SHP77 treated with DMSO at 0.1 percent for 48 hours (cell line): ENCODE data around the gene GOLIM4.

Experiments
- DNase-seq: peaks from one replicate; lab custom pipeline; 2025; lab: John Stamatoyannopoulos, UW

The GOLIM4 gene

DNA sequence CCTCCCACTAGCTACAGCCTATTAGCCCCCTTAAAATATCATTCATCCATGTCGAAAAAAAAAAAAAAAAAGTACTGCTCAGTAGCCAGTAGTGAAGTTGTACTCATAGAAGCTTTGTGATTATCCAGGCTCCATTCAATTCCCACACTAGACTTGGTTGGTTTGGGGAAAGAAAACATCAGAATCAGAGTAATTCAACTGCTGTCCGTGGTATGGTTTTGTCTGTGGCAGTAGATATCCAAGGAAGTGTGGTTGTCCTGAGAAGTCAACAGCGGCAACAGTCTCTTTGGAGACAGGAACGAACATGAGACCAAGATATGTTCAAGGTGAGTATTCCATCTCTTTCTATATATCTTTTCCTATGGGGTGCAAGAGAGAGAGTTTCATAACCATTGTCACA lies 99.2 kb downstream of the GOLIM4 start:
- DNase-seq: no peak

DNA sequence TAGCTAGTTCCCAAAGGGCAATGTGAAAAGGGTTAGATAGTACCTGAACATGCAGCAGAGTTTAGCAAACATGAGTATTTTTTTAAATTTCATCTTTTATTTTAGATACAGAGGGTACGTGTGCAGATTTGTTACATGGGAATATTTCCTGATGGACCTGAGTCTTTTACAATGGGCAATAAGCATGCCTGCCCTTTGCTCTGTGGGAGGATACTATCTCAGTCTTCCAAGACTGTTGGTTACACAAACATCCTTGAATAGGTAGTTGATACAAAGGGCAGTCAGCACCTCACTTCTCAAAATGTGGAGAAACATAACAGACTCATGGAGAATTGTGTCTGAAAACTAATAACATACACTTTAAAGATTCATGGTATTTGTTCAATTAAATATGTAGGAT lies 103.3 kb downstream of the GOLIM4 start:
- DNase-seq: no peak

DNA sequence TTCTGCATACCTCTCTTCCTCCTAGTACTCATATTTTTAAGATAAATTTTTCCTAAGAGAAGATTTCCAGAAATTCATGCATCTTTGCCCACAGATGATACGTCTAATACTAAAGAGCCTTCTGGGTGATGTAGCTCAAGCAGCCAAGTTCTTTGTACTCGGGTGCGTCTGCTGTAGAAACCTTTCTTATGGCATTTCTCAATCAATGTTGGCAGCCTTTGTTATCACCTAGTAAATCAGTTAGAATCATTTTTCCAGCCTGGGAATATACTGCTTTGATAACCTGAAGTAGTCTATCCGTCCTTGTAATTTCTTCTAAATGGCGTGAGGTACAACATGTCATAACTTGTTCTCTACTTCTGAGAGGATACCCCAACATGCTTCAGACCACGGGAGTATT lies 104.5 kb downstream of the GOLIM4 start:
- DNase-seq: no peak

DNA sequence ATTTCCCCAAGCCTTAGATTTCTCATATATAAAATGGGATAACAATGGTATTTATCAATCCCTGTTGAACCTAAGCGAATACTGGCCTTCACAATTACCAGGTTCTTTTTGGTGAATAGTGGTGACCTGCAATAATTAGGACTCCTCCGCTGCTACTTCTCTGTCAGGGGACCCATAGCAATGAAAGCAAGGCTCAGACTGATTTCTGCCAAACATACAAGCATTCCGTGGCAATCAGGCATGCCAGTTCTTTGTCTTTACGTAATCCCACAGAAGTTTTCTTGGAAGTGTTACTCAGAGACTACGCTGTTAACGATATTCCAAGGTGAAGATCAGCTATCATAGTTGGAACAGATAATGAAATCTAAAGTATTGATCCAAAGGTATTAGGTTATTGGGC lies 105.7 kb downstream of the GOLIM4 start:
- no peak for DNase-seq

DNA sequence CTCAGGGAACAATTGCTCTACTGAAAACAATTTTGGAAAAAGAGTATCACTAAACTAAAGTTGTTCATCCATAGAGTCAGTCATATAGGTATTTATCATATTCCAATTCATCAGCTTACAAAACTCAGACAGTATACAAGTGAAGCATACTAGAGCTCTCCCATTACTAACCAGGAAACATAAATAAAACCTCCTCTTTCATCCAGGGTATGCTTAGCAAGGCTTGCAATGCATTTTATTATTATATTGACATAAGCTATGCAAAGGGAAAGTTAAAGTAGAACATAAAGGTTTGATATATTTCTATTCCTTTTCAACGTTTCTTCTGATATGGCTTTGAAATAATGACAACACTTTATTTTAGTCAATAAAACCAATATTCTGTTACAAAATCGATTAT lies 106.7 kb downstream of the GOLIM4 start:
- DNase-seq: no peak

DNA sequence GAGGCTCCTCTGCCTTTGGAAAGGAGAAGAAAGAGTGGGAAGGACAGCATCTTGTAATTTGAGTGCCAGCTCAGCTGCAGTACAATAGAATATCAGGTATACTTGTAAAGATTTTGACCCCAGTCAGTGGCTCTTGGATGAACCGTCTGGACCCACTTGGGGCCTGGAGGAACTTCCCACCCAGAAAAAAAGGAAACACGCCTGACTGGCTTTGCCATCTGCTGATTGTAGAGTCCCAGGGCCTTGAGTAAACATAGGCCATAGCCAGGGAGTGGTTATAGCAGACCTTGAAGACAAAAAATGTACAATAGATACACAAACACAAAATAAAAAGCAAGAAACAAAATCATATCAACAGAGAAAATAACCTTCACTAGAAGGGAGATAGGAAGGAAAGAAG lies 112.1 kb downstream of the GOLIM4 start:
- no peak for DNase-seq

DNA sequence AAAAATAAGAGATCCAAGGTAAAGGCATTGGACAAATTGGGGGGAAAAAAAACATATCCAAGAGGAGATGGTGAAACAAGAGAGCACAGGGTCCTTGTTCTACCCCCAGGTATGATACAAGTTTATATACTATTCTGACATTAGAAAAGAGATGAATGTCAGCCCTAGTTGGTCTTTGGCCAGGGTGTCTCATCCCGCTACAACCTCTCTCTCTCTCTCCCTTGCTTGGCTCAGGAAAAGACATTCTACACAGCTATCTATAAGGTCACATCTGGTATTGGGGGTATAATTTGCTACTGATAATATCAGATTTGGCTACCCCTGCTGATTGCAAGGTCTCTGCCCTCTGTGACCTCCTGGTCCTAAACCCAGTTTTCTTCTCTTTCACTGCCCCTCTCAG lies 117.2 kb downstream of the GOLIM4 start:
- DNase-seq: no peak

DNA sequence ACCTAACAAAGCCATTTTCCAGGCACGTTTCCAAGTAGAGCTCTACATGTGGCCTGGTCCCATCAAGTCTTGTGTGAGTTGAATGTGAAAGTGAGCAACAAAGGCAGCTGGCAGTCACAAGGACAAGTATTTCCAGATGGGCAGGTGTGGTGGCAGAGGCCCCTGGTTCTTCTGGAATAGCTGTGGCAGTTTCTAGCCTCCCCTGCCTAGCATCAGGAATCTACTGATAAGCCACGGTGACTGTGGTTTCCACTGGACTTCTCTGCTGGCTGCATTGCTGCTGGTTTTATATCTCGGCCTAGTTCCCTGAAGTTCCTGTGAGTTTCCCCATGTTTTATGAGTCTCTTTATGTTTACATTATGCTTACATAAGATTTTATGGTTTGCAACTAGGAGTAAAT lies 117.7 kb downstream of the GOLIM4 start:
- DNase-seq: peak; percentile 89

DNA sequence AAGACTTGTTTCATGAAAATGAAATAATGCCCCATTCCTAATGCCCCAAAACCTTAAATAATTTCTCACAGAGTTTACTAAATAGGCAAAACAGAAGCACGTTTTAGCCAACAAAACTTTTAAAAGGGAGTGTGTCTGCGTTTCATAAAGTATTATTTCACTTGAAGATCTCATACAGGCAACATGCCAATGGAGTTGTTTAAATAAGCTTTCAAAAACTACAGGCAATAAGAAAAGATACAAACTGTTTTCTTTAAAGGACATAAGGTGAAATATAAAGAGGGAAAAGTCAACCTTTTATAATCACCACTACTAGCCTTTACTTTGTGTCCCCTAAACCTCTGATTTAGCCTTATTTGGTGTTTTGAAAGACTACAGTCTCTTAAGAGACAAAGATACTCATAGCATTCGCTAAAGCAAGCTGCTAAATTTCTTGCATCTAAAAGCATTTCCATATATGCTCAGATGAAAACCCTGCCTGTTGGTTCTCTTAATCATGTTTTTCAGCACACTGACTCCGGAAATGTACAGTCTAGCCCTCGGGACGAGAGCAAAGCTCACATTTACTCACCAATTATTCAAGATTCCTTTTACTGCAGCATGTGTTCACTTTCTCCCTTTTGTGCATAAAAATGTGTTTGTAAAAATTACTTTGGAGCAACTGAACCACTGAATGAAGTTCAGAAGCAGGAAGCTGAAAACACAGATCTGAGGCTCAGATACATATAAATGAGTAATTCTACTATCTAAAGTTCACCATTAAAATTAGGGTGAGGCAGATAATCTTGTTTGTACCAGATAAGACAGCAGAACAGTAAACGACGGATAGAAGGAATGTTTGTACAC lies 119.0 kb downstream of the GOLIM4 start:
- no peak for DNase-seq

DNA sequence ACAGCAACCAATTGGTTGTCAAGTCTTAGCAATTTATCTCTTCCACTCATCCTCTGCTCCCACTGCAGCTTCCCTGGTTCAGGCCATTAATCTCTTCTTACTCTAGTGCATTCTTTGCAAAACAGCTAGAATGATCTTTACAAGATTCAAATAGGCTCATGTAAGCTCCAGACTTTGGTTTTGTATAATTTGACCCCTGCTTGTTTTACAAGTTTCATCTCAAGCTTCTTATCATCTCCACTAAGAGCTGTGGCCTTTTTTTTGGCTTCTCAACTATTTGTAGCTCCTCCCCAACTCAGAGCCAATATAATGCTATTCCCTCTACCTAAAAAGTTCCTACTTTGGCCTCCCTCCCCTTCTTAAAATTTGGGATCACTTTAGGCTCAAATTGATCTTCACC lies 121.8 kb downstream of the GOLIM4 start:
- no peak for DNase-seq

DNA sequence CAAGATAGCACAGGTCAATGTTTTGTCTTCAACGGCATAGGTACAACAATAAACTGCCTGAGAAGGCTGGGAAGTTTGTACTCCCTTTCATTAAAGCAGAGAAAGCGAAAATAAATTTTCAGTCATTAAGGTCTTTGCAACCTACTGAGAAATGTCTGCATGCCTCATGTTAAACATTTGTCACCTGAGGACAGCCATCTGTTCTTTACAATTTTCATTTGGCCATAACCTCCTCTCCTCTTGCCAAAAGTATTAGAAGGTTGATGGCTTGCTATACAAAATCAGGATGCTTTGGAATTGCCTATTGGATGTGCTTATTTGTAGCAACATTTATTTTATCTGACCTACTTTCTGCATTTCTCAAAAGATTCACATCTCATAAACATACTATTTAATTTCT lies 122.7 kb downstream of the GOLIM4 start:
- DNase-seq: no peak

DNA sequence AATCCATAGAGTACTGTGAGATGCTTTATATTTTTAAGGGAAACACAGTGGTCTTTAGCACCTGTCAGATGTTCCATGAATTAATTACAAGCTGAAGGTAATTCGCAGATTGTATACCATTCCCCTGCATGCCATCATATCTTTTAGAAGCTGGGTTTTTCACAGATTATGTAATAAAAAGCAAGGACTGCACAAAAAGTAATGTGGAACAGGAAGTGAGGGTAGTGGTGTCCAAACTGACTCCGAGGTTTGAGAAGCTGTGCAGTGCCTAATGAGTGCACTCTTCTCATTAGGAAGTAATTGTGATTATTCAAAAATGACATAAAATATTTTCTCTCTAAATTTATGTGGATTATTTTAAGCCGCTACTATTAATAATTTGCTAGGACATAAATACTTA lies 123.2 kb downstream of the GOLIM4 start:
- DNase-seq: no peak

DNA sequence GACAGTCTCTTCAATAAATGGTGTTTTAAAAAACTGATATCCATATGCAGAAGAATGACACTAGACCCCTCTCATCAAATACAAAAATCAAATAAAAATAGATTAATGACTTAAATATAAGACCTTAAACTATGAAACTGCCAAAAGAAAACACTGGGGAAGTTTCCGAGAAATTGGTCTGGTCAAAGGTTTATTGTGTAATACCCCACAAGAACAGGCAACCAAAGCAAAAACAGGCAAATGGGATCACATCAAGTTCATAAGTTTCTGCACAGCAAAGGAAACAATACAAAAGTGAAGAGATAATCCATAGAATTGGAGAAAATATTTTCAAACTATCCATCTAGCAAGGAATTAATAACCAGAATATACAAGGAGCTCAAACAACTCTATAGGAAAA lies 126.2 kb downstream of the GOLIM4 start:
- DNase-seq: no peak

DNA sequence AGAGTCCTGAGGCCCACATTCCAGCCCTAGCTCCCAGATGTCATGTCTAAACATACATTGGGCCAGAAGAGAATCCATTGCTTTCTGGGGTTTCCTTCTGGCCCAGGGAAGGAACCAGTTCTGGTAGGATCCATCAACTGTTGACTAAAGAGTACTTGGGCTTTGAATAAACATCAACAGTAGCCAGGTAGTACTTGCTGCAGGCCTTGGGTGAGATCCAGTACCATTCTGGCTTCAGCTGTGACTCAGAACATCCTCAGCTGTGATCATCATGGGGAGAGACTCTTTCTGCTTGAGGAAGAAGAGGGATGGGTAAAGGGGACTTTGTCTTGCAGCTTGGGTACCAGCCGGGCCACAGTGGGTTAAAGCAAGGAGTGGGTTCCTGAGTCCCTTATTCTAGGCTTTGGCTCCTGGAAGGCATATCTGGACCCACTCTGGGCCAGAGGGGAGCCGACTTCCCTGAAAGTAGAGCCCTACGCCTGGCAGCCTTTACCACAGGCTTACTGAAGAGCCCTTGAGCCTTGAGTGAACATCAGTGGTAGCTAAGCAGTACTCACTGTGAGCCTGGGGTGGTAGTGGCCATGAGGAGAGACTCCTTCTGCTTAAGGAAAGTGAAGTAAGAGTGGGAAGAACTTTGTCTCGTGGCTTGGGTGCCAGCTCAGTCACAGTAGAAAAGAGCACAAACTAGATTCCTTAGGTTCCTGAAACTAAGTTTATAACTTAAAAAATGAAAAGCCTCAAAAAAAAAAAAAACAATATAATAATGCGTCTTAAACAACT lies 128.3 kb downstream of the GOLIM4 start:
- no peak for DNase-seq
